Measurements from ENCODE around the gene SPPL3.

GRCh38 chr12:120849765-120850164 is 54.4 kb downstream of the SPPL3 start:
- TF ChIP-seq CTCF (IDR thresholded peaks at IDR 0.05) (no peak), EP300 (IDR thresholded peaks at IDR 0.05; ENCODE audit: borderline replicate concordance in 1 of 2, low read depth in 1 of 2, low read length in 1 of 2) (no peak), FOSL2 (IDR thresholded peaks at IDR 0.05; ENCODE audit: borderline replicate concordance, low read depth) (no peak), TAF1 (IDR thresholded peaks at IDR 0.05; ENCODE audit: borderline replicate concordance, low read depth, low read length) (no peak), GABPA (IDR thresholded peaks at IDR 0.05; ENCODE audit: low read depth) (no peak), RFX5 (IDR thresholded peaks at IDR 0.05; ENCODE audit: low read length) (no peak), USF2 (IDR thresholded peaks at IDR 0.05; ENCODE audit: borderline replicate concordance, low read depth, low read length) (no peak), POLR2AphosphoS5 (IDR thresholded peaks at IDR 0.05; ENCODE audit: low read depth, low read length) (no peak), MXI1 (IDR thresholded peaks at IDR 0.05; ENCODE audit: low read depth, low read length) (no peak)
